Glomerular endothelial cell (primary cell): Measurements from ENCODE around the gene ALCAM. TPM values are rescaled to one million over a fixed set of nuclear protein-coding genes. Genes with fewer than 3 reads are reported as not detected.
"Not testable (repeated sequence)": the region's sequence is repeated elsewhere in the genome, so short reads cannot be mapped to it uniquely, and the experiment has no call there.

Experiments used
- DNase-seq: peaks from one replicate; pipeline ENCODE4 v3.0.0-alpha.2; 2011; ENCODE audit warnings: low read depth, low spot score; ENCODE audit errors: extremely low read depth
- total RNA-seq: library from RNA; depleted of rRNA; stranded (reverse); fragments of >200 nt; gene quantifications from 2 replicates; pipeline ENCODE4 v1.2.3, GENCODE V29; 2015

ALCAM gene
- total RNA-seq, 1 donor from 2014 or later = 50.8 TPM

- DNase-seq = no peak
These were observed 19.3 kb downstream of the ALCAM start for GRCh38 chr3:105385819-105386508.

GRCh38 chr3:105387122-105387751 lies 20.5 kb downstream of the ALCAM start:
- no peak for DNase-seq

DNA sequence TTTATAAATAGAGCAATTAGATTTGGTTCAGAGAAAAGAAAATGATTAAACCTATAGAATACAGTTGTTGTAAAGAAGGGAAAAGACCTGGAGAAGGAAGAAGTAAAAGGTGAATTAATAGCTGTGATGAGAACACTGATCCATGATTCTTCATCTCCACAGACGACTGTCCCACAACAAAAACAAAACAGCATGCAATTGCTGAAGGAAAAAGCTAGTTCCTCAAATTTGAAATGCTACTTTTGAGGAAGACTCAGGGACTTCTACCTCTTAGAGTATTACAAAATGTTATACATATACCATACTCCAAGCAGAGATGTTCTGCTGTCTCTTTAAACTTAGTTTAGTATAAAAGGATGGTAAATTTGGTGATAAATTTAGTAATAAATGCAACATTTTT lies 21.5 kb downstream of the ALCAM start:
- no peak for DNase-seq

DNA sequence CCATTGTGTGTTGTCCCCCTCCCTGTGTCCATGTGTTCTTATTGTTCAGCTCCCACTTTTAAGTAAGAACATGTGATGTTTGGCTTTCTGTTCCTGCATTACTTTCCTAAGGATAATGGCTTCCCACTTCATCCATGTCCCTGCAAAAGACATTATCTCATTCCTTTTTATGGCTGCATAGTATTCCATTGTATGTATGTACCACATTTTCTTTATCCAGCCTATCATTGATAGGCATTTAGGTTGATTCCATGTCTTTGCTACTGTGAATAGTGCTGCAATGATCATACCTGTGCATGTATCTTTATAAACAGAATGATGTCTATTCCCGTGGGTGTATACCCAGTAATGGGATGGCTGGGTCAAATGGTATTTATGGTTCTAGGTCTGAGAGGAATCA lies 23.1 kb downstream of the ALCAM start:
- DNase-seq = not testable (repeated sequence)

DNA sequence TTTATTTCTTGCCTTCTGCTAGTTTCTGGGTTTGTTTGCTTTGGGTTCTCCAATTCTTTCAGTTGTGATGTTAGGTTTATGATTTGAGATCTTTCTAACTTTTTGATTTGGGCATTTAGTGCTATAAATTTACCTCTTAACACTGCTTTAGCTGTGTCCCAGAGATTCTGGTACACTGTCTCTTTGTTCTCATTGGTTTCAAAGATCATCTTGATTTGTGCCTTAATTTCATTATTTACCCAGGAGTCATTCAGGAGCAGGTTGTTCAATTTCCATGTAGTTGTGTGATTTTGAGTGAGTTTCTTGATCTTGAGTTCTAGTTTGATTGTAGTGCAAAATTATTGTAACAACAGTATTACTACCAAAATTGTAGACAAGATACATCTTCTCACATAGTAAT lies 25.9 kb downstream of the ALCAM start:
- DNase-seq = not testable (repeated sequence)

DNA sequence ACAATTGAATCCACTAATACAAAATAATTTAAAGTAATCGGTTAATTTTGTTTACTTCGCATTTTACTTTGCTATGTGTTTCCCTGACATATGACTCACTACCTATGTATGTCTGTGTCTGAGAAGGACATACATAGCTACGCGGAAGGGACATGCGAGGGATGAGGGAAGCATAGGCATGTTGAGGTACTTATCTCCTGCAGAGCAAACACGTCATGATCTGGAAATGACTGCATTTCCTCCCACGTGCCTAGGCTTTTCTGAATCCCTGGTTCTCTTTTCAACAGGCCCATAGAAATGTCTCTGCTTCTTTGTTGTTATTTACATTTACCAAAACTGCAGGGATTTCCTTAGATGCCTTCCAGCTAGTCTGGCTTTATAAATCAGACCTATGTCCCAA lies 27.5 kb downstream of the ALCAM start:
- DNase-seq = peak; percentile 85

- no peak for DNase-seq
These were observed 31.3 kb downstream of the ALCAM start for GRCh38 chr3:105397974-105398373.

- no peak for DNase-seq
These were observed 31.7 kb downstream of the ALCAM start for GRCh38 chr3:105398437-105398836.

DNA sequence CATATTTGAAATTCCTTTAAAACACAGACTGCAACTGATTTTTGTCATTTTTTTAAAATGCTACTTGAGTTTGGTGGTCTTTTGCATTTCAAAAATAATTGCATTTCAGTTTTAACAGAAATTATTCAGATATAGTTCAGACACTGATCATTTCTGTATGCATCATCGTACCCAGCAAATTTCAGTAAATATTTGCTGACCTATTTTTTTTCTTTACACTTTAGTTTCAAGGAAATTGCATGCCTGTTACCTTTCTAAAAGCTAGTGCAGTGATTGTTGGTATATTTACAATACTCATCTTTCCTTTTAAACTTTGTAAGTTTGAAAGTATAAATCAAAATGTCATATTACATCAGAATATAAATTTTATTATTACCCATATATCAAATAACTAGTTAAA lies 32.4 kb downstream of the ALCAM start:
- DNase-seq = no peak

DNA sequence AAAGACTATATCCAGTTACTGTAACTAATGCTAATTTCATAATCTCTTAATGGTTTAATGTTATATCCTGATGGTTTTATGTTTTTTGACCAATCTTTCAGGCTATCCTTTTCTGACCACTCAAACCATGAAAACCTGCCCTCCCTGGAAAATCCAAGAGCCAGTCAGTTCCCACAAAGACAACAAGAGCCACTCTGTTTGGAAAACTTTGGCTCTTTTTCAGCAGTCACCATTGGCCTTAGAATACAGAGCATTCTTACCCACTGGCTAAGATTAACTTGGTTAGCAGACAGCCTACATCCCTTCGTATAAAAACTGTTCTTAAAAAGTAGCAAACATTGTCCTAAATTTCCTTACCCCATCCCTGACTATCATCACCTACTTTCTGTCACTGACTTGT lies 32.9 kb downstream of the ALCAM start:
- DNase-seq = no peak

- no peak for DNase-seq
These were observed 34.5 kb downstream of the ALCAM start for GRCh38 chr3:105401254-105401653.

- no peak for DNase-seq
These were observed 35.0 kb downstream of the ALCAM start for GRCh38 chr3:105401691-105402149.

DNA sequence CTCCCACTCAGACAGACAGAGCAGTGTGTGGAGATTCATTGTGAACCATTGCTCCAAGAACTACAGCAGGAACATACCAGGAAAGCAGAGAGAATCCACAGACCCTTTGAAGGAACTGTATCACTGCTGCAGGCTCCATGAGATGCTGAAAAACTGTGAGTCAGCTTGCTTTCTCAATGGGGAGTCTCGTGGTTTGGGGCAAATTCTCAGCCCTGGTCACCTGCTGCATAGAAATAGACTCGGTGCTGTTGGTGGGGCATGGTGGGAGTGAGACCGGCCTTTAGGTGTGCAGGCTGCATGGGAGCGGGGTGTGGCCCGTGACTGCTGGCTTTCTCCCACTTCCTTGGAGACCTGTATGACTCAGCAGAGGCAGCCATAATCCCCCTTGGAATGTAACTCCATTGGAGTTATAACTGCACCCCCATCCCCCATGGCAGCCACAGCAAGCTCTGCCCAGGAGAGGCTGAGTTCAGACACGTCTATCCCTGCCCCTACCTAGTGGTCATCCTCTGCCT lies 35.6 kb downstream of the ALCAM start:
- DNase-seq = no peak

GRCh38 chr3:105403034-105403433 lies 36.3 kb downstream of the ALCAM start:
- DNase-seq = not testable (repeated sequence)

DNA sequence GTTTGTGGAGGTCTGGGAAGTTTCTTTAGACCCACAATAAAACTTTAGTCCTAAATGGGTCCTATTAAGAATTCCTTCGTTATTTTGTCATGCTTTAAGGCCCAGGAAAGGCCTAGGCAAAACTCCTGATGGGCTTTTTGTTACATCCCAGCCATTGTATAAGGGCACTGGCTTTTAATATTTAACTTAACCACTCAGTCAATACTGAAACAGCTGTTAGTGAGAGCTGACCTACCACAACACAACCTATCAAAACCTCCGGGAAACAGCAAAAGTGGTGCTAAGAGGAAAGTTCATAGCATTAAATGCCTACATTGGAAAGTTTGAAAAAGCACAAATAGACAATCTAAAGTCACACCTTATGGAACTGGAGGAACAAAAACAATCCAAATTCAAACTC lies 39.6 kb downstream of the ALCAM start:
- no peak for DNase-seq

GRCh38 chr3:105409364-105409763 lies 42.7 kb downstream of the ALCAM start:
- no peak for DNase-seq

GRCh38 chr3:105413343-105413887 lies 46.7 kb downstream of the ALCAM start:
- no peak for DNase-seq

- DNase-seq = no peak
These were observed 48.1 kb downstream of the ALCAM start for GRCh38 chr3:105414841-105415240.

DNA sequence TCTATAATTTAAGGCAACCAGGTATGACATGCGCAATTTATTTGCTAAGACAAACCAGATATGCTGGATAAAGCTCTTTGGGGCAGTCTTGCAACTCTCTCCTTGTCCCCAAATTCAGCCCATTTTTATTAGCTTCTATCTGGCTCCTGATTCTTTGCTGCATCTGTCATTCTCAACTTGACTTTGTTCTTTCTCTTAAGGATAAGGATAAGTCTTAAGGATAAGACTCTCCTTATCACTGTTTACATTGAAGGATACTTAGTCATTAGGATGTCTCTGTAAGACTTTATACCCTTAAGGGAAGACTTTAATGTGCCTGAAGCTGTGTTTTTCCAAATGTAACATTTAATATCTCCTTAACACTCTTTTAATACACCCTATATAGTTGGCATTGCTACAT lies 49.2 kb downstream of the ALCAM start:
- no peak for DNase-seq

DNA sequence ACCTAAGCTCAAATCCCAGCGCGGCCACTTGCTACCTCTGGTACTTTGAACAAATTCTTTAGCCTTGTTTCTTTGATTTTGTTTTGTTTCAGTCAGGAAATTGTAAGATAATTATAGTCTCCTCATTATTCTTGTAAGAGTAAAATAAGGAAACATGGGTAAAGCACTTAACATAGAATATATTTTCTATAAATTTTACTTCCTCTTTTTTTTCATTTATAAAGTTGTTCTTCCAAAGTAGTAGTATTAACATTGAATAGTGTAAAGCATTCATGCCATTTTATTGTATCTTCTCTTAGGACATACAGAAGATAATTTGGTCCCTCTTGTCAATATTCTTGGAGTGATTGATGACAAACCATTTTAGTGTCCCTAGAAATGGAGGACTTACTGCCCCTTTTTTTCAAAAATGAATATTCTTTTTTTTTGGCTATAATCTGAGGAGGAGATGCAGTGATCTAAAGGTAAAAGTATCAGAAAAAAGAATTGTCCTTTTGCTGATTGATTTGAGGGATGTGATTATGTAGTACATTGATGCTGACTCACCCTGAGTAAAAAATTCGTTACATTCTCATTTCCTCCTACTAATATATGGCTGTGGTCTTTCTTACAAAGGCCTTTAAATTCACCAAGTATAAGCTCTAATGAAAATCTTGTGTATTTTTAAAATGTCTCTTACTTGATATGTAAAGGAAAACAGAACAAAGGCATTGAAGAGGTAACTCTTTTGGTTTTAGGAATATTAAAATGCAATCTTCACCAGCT lies 51.0 kb downstream of the ALCAM start:
- no peak for DNase-seq

DNA sequence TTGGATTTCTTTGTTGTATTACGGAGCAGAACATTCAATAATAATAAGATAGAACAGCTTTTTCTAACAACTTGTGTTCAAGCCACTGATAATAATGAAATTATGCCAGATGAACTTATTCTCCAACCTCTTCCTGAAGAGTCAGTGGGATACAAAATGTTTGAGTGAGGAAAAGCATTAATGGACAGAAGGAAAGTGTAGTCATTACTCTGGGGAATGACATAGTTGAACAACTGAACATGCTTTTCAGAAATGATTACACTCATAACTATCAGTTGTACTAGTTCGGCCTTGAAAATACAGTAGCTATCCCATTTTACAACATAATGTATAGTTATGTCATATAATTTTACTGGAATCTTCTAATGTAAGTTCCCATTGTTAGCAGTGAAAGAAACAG lies 55.9 kb downstream of the ALCAM start:
- DNase-seq = no peak
